ENCODE measurements around the gene VSIR. TPM values are rescaled to one million over a fixed set of nuclear protein-coding genes. Genes with fewer than 3 reads are reported as not detected.

The VSIR gene
- total and polyA plus RNA-seq, 12 donors, result 36.6 to 112 (median 69.0) TPM

GRCh38 chr10:71723311-71723710 lies 50.0 kb downstream of the VSIR start:
- Histone ChIP-seq H3K27me3 (no peaks in the 10 kb centered on the region), H3K9me3 (no peaks in the 10 kb centered on the region), H3K4me3 (no peak overlapping the region), H3K4me1 (peaks cover 13 to 47% (median 42%) of the 10 kb centered on the region in 9 donors), H3K27ac (no peak overlapping the region), H3K36me3 (no peaks in the 10 kb centered on the region)
- no peak for TF ChIP-seq CTCF (IDR thresholded peaks at IDR 0.05)
- intact Hi-C loops (cut with DNase I), result no loop called here
- DNase-seq (no peak), ATAC-seq (no peak)
- 94 to 97% methylated on average over 11 of the region's 11 CpGs for WGBS, 2 donors

- WGBS, 2 donors, result 85 to 91% methylated on average over 1 of the region's 1 CpG
- TF ChIP-seq CTCF (IDR thresholded peaks at IDR 0.05), result no peak
- ATAC-seq, result no peak
- no peaks in the 10 kb centered on the region for H3K9me3 ChIP-seq
- intact Hi-C loops (cut with DNase I), result no loop called here
- peaks cover 15 to 47% (median 42%) of the 10 kb centered on the region in 9 donors for H3K4me1 ChIP-seq
- H3K27ac ChIP-seq, result no peak overlapping the region
- no peak overlapping the region for H3K4me3 ChIP-seq
- no peaks in the 10 kb centered on the region for H3K27me3 ChIP-seq
- H3K36me3 ChIP-seq, result no peaks in the 10 kb centered on the region
- DNase-seq, result no peak
Measured at GRCh38 chr10:71722849-71723248, 50.5 kb downstream of the VSIR start.

- no peak for TF ChIP-seq CTCF (IDR thresholded peaks at IDR 0.05)
- Histone ChIP-seq H3K9me3 (no peaks in the 10 kb centered on the region), H3K4me3 (no peak overlapping the region), H3K4me1 (peaks cover 7 to 47% (median 30%) of the 10 kb centered on the region in 9 donors), H3K36me3 (no peaks in the 10 kb centered on the region), H3K27ac (no peak overlapping the region), H3K27me3 (no peaks in the 10 kb centered on the region)
- intact Hi-C loops (cut with DNase I), result no loop called here
- 97 to 98% methylated on average over 6 of the region's 6 CpGs for WGBS, 2 donors
- ATAC-seq, result no peak
- DNase-seq, result no peak
Measured at GRCh38 chr10:71721313-71721712, 52.0 kb downstream of the VSIR start.

GRCh38 chr10:71720288-71720687 lies 53.0 kb downstream of the VSIR start:
- Histone ChIP-seq H3K9me3 (no peaks in the 10 kb centered on the region), H3K4me1 (peaks cover 7 to 46% (median 30%) of the 10 kb centered on the region in 9 donors), H3K27ac (no peak overlapping the region), H3K4me3 (no peak overlapping the region), H3K27me3 (no peaks in the 10 kb centered on the region), H3K36me3 (no peaks in the 10 kb centered on the region)
- intact Hi-C loops (cut with DNase I), result no loop called here
- no peak for DNase-seq
- no peak for ATAC-seq
- TF ChIP-seq CTCF (IDR thresholded peaks at IDR 0.05), result no peak
- 85 to 87% methylated on average over 4 of the region's 4 CpGs for WGBS, 2 donors
